ENCODE results near the gene BCL2L11. TPM values are rescaled to one million over a fixed set of nuclear protein-coding genes. Genes with fewer than 3 reads are reported as not detected.

BCL2L11 gene
- total and polyA plus RNA-seq, 9 donors: 11.6 to 34.7 (median 20.2) TPM

- no peak for DNase-seq
- TF ChIP-seq EP300 (IDR thresholded peaks at IDR 0.05) (no peak), CTCF (IDR thresholded peaks at IDR 0.05) (no peak), POLR2A (IDR thresholded peaks at IDR 0.05) (no peak)
- 92 to 95% (median 93%) methylated on average over 2 of the region's 2 CpGs for WGBS, 3 donors
Observed at GRCh38 chr2:111204706-111205105, 84.0 kb downstream of the BCL2L11 start.

GRCh38 chr2:111205774-111206173 lies 85.1 kb downstream of the BCL2L11 start:
- 78 to 98% (median 91%) methylated on average over 2 of the region's 2 CpGs for WGBS, 3 donors
- Histone ChIP-seq H3K4me1 (ENCODE audit: insufficient read depth) (no peaks in the 10 kb centered on the region), H3K36me3 (no peaks in the 10 kb centered on the region), H3K27ac (no peak overlapping the region), H3K9me3 (no peaks in the 10 kb centered on the region), H3K27me3 (no peaks in the 10 kb centered on the region), H3K4me3 (no peak overlapping the region)
- TF ChIP-seq EP300 (IDR thresholded peaks at IDR 0.05) (no peak), CTCF (IDR thresholded peaks at IDR 0.05) (no peak), POLR2A (IDR thresholded peaks at IDR 0.05) (no peak)
- DNase-seq: no peak
- intact Hi-C loops (cut with DNase I): no loop called here

More at GRCh38 chr2:111204706-111205105, 84.0 kb downstream of the BCL2L11 start:
- intact Hi-C loops (cut with DNase I): no loop called here
- H3K4me1 ChIP-seq (ENCODE audit: insufficient read depth): no peaks in the 10 kb centered on the region
- no peak overlapping the region for H3K4me3 ChIP-seq
- no peaks in the 10 kb centered on the region for H3K27me3 ChIP-seq
- no peak overlapping the region for H3K27ac ChIP-seq
- H3K9me3 ChIP-seq: no peaks in the 10 kb centered on the region
- no peaks in the 10 kb centered on the region for H3K36me3 ChIP-seq

- H3K4me3 ChIP-seq: no peak overlapping the region
- no peaks in the 10 kb centered on the region for H3K4me1 ChIP-seq (ENCODE audit: insufficient read depth)
- intact Hi-C loops (cut with DNase I): no loop called here
- H3K27me3 ChIP-seq: no peaks in the 10 kb centered on the region
- DNase-seq: no peak
- no peaks in the 10 kb centered on the region for H3K36me3 ChIP-seq
- WGBS, 3 donors: 97 to 100% (median 98%) methylated on average over 1 of the region's 1 CpG
- TF ChIP-seq EP300 (IDR thresholded peaks at IDR 0.05): no peak
- TF ChIP-seq CTCF (IDR thresholded peaks at IDR 0.05): no peak
- TF ChIP-seq POLR2A (IDR thresholded peaks at IDR 0.05): no peak
- H3K9me3 ChIP-seq: no peaks in the 10 kb centered on the region
- H3K27ac ChIP-seq: no peak overlapping the region
Observed at GRCh38 chr2:111207851-111208250, 87.1 kb downstream of the BCL2L11 start.

GRCh38 chr2:111208639-111209038 lies 87.9 kb downstream of the BCL2L11 start:
- H3K9me3 ChIP-seq: no peaks in the 10 kb centered on the region
- no peak overlapping the region for H3K4me3 ChIP-seq
- no peaks in the 10 kb centered on the region for H3K4me1 ChIP-seq (ENCODE audit: insufficient read depth)
- intact Hi-C loops (cut with DNase I): no loop called here
- 92 to 97% (median 93%) methylated on average over 1 of the region's 1 CpG for WGBS, 3 donors
- no peak for TF ChIP-seq EP300 (IDR thresholded peaks at IDR 0.05)
- TF ChIP-seq POLR2A (IDR thresholded peaks at IDR 0.05): no peak
- no peak overlapping the region for H3K27ac ChIP-seq
- no peaks in the 10 kb centered on the region for H3K27me3 ChIP-seq
- no peaks in the 10 kb centered on the region for H3K36me3 ChIP-seq
- no peak for DNase-seq

- DNase-seq: no peak
- Histone ChIP-seq H3K4me1 (ENCODE audit: insufficient read depth) (no peaks in the 10 kb centered on the region), H3K36me3 (no peaks in the 10 kb centered on the region), H3K27ac (no peak overlapping the region), H3K4me3 (no peak overlapping the region), H3K27me3 (no peaks in the 10 kb centered on the region), H3K9me3 (no peaks in the 10 kb centered on the region)
- WGBS, 3 donors: 93 to 100% (median 97%) methylated on average over 1 of the region's 1 CpG
- TF ChIP-seq EP300 (IDR thresholded peaks at IDR 0.05) (no peak), CTCF (IDR thresholded peaks at IDR 0.05) (no peak), POLR2A (IDR thresholded peaks at IDR 0.05) (no peak)
- intact Hi-C loops (cut with DNase I): no loop called here
Observed at GRCh38 chr2:111209045-111209514, 88.4 kb downstream of the BCL2L11 start.

Data from ovary (tissue), 9 donors.